Stimulated activated naive CD8-positive, alpha-beta T cell treated with anti-CD3 and anti-CD28 coated beads, Interleukin-15, amount 100 ng/mL, for 72 hours (primary cell): Measurements from ENCODE around the gene EEF2KMT.
A peak's percentile ranks its signal among the peaks of the same experiment; 100 is the strongest.
"Not testable (repeated sequence)": the region's sequence is repeated elsewhere in the genome, so short reads cannot be mapped to it uniquely, and the experiment has no call there.

ENCODE experiments used
- ATAC-seq: fragments of 150-1000 bp; cut with Tn5 transposase; 2 replicates; pipeline ENCODE4 v1.10.0; 2021; ENCODE audit warnings: mild to moderate bottlenecking, moderate library complexity
- DNase-seq, 2 donors: peaks; one replicate each; pipeline ENCODE4 v3.0.0; 2021 to 2022
- H3K27ac Mint-ChIP-seq, 2 donors: one replicate each; pipeline ENCODE4 v1.8.0; 2022; ENCODE audit warnings: mild to moderate bottlenecking in 2 of 2, mixed read lengths in 2 of 2, moderate library complexity in 2 of 2
- H3K27me3 Mint-ChIP-seq: one replicate; pipeline ENCODE4 v1.8.0; 2022; ENCODE audit warnings: mixed read lengths
- H3K4me1 Mint-ChIP-seq: one replicate; pipeline ENCODE4 v1.8.0; 2022; ENCODE audit warnings: mild to moderate bottlenecking, mixed read lengths
- H3K4me3 Mint-ChIP-seq, 2 donors: one replicate each; pipeline ENCODE4 v1.8.0; 2022; ENCODE audit warnings: mild to moderate bottlenecking in 2 of 2, mixed read lengths in 2 of 2, moderate library complexity in 1 of 2
- H3K9me3 Mint-ChIP-seq, 2 donors: one replicate each; pipeline ENCODE4 v1.8.0; 2022; ENCODE audit warnings: mixed read lengths in 2 of 2

EEF2KMT gene

DNA sequence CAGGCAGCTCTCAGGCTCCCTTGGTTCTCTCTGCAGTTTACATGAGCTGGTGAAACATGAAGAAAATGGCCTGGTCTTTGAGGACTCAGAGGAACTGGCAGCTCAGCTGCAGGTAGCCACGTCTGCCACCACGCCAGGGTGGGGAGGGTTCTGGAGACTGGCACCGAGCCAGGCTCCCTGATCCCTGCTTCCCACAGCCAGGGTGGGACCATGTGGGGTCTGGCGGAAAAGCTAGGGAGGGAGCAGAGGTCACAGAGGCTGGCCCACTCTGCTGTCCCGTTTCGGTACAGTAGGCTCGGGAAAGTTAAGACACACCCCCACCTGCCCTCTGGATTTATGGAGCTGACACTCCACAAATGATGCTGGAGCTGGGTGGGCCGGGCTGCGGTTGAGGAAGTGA is 13.9 kb downstream of the EEF2KMT start:
- H3K27me3 Mint-ChIP-seq, H3K4me1 Mint-ChIP-seq, DNase-seq, H3K27ac Mint-ChIP-seq, ATAC-seq, H3K4me3 Mint-ChIP-seq, H3K9me3 Mint-ChIP-seq: not testable (repeated sequence)

DNA sequence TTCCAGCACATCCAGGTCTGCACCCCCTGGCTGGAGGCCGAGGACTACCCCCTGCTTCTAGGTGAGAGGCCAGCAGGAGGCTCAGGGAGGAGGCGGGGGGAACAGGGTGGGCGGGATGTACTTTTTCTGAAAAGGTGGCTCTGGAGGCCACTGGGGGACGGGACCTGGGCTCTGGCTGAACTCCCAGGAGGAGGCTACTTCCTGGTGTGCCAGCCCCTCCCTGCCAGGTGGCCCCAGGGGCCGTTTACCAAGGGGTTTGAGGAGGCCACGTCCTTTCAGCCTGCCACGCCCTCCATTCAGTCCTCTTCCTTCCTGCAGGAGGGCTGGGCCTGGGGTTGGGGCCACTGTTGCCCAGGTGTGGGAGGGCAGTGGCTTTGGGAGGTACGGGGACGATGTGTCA is 16.6 kb downstream of the EEF2KMT start:
- ATAC-seq, H3K4me1 Mint-ChIP-seq, H3K4me3 Mint-ChIP-seq, H3K27me3 Mint-ChIP-seq, H3K9me3 Mint-ChIP-seq, DNase-seq, H3K27ac Mint-ChIP-seq: not testable (repeated sequence)

DNA sequence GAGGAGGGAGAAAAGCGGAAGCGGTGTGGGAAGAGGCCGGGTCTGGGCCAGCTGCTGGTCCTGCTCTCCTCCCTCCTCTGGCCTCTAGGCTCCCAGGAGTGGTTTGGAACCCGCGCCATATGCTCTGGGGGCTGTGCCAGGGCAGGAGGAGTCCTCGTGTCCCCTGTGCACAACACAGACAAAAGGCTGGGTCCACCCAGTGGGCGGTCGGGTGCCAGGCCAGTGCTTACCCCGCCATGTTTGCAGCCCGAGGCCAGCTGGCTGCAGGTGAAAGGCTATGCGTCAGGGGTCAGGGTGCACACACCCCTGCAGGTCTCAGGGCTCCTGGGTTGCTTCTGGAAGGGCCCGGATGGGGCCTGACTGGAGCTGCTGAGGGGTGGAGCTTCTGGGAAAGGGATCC is 17.1 kb downstream of the EEF2KMT start:
- H3K9me3 Mint-ChIP-seq, H3K4me1 Mint-ChIP-seq, H3K27ac Mint-ChIP-seq, DNase-seq, H3K4me3 Mint-ChIP-seq, H3K27me3 Mint-ChIP-seq, ATAC-seq: not testable (repeated sequence)

DNA sequence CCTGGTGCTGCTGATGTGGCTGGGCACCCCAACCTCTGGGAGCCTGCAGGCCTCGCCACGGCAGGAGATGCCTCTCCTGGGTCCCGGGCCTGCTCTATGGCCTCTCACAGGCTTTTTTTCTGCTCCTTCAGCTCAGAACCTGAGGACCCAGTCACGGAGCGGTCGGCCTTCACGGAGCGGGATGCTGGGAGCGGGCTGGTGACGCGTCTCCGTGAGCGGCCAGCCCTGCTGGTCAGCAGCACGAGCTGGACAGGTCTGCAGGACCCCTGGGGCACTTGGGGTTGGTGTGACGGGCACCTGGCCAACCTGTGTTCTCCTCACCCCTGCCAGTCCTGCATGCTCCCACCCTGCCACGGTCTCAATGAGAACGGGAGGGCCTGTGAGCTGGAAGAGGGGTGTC is 19.0 kb downstream of the EEF2KMT start:
- H3K27me3 Mint-ChIP-seq = no peaks in the 10 kb centered on the region
- H3K4me1 Mint-ChIP-seq = peaks cover 5% of the 10 kb centered on the region
- DNase-seq (no peak), ATAC-seq (no peak)
- H3K4me3 Mint-ChIP-seq = no peak overlapping the region
- H3K9me3 Mint-ChIP-seq = no peaks in the 10 kb centered on the region
- no peak overlapping the region for H3K27ac Mint-ChIP-seq

DNA sequence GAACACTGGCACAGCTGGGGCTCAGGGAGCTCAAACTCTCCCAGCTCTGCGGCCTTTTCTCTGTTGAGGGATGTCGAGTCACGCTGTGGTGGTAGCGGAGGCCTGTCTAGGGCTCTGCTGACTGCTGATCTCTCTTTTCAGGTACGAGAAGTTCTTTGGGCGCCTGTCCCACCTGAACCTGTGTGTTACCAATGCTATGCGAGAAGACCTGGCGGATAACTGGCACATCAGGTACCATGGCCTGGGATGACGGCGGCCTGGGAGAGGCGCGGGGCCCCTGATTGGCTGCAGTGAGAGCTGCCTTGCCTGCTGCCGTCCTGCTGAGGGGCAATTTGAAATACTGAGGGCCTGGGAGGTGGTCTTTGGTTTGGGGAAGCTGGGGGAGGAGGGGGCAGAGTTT is 20.3 kb downstream of the EEF2KMT start:
- H3K27ac Mint-ChIP-seq = peak overlapping the region in 1 of 2 donors; percentile 39
- ATAC-seq = no peak
- H3K4me3 Mint-ChIP-seq = no peak overlapping the region
- no peak for DNase-seq
- no peaks in the 10 kb centered on the region for H3K9me3 Mint-ChIP-seq
- H3K27me3 Mint-ChIP-seq = no peaks in the 10 kb centered on the region
- H3K4me1 Mint-ChIP-seq = peaks cover 17% of the 10 kb centered on the region

DNA sequence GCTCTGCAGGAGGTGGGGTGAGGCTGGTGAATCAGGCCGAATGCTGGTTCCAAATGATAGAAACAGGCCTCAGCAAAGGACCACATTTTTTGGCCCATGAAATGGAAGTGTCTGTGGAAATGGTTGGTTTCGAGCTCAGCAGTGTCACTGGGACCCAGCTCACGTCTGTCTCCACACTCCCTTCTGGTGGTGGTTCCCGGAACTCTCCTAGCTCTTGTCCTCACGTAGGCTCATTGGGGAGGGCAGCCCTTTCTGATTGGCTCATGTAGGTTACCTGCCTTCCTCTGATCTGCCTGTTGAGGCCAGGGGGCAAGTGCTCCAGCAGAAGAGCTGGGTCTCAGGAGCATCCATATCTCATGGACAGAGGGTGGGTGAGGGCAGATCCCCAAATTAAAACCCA is 22.0 kb downstream of the EEF2KMT start:
- DNase-seq = no peak

DNA sequence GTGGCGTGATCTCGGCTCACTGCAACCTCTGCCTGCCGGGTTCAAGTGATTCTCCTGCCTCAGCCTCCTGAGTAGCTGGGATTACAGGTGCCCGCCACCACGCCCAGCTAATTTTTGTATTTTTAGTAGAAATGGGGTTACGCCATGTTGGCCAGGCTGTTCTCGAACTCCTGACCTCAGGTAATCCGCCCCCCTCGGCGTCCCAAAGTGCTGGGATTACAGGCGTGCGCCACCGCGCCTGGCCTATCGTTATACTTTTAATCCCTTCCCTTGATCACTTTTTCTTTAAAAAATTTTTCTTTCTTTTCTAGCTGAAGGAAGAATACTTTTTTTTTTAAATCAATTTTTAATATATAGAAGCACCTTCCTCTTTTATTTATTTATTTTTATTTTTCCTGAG is 23.8 kb downstream of the EEF2KMT start:
- not testable (repeated sequence) for H3K27ac Mint-ChIP-seq, DNase-seq, H3K27me3 Mint-ChIP-seq, ATAC-seq, H3K4me3 Mint-ChIP-seq, H3K9me3 Mint-ChIP-seq
- peaks cover 37% of the 10 kb centered on the region for H3K4me1 Mint-ChIP-seq

More for the DNA sequence above, 22.0 kb downstream of the EEF2KMT start:
- H3K27ac Mint-ChIP-seq = no peak overlapping the region
- peaks cover 34% of the 10 kb centered on the region for H3K4me1 Mint-ChIP-seq
- H3K9me3 Mint-ChIP-seq = peaks cover 0 to 6% of the 10 kb centered on the region in 2 donors
- no peak for ATAC-seq
- H3K27me3 Mint-ChIP-seq = no peaks in the 10 kb centered on the region
- H3K4me3 Mint-ChIP-seq = no peak overlapping the region

DNA sequence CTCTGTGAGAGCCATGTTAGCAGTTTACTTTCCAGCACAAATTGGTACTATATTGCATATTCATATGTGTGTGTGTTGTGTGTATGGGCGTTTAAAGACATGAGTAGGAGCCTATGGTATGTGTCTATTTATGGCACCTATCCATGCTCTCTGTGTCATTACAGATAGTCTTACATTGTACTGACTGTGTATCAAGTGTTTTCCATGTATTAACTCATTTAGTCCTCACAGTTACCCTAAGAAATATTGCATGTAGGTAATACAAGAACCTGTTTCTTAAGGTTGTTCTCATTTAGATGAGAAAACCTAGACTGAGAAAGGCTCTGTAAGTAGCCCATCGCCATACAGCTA is 24.3 kb downstream of the EEF2KMT start:
- Mint-ChIP-seq H3K27ac (peak overlapping the region in 1 of 2 donors; percentile 91), H3K4me3 (peak overlapping the region; percentile 94 to 99), H3K4me1 (peaks cover 37% of the 10 kb centered on the region), H3K27me3 (no peaks in the 10 kb centered on the region), H3K9me3 (peaks cover 0 to 6% of the 10 kb centered on the region in 2 donors)
- ATAC-seq (no peak), DNase-seq (no peak)

DNA sequence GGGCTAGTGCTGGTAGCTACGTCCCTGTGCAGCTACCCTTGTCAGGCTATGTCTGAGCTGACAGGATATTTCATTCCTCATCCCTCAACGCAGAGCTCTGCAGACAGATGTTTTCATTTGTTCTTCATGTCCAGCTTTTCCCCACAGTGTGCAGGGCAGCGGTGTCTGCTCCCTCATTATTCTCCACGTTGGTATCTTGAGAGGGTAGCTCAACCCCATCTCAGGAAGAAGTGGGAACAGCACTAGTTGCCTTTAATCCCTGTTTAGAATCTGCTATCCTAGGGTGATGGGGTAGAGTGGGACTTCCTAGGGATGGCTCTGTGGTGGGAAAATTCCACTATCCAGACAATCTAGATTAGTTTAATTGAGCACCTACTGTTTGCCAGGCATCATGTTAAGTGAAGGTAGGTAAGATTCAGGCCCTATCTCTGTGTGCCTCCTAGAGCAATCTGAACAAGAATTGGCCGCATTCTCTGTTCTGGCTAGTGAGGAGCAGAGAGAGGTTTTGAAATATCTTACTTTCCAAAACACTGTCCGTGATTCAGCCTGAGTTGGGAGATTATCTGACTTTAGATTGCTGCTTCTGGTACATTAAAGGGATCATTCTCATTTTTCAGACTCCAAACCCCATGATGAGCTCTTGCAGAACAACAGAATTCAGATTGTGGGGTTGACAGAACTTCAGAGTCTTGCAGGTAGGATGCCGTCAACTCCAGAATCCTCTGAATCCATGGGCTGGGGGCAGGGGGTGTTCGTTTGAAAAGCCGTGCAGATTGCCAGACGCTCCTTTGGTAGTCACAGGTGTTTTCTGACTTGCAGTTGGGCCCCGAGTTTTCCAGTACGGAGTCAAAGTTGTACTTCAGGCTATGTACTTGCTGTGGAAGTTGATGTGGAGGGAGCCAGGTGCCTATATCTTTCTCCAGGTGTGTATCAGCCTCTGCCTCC is 25.0 kb downstream of the EEF2KMT start:
- DNase-seq = no peak
- peaks cover 37% of the 10 kb centered on the region for H3K4me1 Mint-ChIP-seq
- H3K27me3 Mint-ChIP-seq = no peaks in the 10 kb centered on the region
- no peak for ATAC-seq
- peak overlapping the region; percentile 93 to 100 for H3K27ac Mint-ChIP-seq
- peaks cover 0 to 6% of the 10 kb centered on the region in 2 donors for H3K9me3 Mint-ChIP-seq
- H3K4me3 Mint-ChIP-seq = peak overlapping the region; percentile 94 to 99

DNA sequence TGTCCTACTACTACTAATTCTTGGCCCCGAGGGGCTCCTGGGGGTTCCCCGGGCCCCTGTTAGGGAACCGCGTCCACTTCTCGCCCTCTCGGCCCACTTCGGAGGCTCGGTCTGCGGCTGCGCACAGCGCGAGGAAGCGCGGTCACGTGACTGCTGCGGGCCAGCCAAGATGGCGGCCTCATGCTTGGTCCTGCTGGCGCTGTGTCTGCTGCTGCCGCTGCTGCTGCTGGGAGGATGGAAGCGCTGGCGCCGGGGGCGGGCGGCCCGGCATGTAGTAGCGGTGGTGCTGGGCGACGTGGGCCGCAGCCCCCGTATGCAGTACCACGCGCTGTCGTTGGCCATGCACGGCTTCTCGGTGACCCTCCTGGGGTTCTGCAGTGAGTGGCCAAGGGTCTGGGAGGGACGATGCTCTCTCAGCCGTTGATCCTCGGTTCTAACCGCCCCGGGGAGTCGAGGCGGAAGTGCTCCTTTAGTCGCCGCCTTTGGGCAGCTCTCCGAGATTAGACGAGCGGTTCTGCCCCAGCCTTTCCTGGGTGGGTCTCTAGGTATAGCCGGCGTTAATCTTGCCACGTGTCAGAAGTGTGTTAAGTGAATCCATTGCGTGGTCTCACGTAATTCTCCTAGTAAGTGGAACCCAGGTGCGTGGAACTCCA is 25.8 kb downstream of the EEF2KMT start, which contains the start of gene ALG1:
Gene ALG1 (plus strand): TSS at position 163 of the 653 bp plus-strand sequence. CDS start 7 bp downstream, at position 170.
- ATAC-seq = peak; percentile 92
- Mint-ChIP-seq H3K27ac (peak within 1 kb of the TSS; percentile 93 to 100), H3K27me3 (no peaks in the 10 kb centered on the region)

DNA sequence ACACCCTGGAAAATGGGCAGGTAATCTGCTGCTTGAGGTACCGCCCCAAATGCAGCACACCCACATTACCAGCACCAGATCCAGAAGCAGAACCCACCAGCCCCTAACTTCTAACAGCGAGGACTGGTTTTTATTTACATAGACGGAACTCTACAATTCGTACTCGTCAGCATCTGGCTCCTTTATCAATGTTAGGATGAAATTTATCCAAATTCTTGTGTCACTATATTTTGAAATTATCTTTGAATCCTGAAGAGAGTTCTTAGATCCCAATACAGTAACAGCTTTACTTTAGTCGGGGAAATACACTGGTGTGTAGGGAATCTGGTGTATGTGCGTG is 26.3 kb downstream of the EEF2KMT start:
- H3K4me3 Mint-ChIP-seq = peak overlapping the region; percentile 94 to 99
- DNase-seq (no peak), ATAC-seq (no peak)
- peaks cover 37% of the 10 kb centered on the region for H3K4me1 Mint-ChIP-seq
- peaks cover 0 to 6% of the 10 kb centered on the region in 2 donors for H3K9me3 Mint-ChIP-seq
- no peaks in the 10 kb centered on the region for H3K27me3 Mint-ChIP-seq
- peak overlapping the region; percentile 93 to 100 for H3K27ac Mint-ChIP-seq

More for the DNA sequence above, 25.8 kb downstream of the EEF2KMT start, which contains the start of gene ALG1:
- Mint-ChIP-seq H3K4me3 (peak within 1 kb of the TSS; percentile 94 to 99), H3K4me1 (peaks cover 37% of the 10 kb centered on the region), H3K9me3 (peaks cover 0 to 6% of the 10 kb centered on the region in 2 donors)
- DNase-seq = peak; percentile 85 to 92

DNA sequence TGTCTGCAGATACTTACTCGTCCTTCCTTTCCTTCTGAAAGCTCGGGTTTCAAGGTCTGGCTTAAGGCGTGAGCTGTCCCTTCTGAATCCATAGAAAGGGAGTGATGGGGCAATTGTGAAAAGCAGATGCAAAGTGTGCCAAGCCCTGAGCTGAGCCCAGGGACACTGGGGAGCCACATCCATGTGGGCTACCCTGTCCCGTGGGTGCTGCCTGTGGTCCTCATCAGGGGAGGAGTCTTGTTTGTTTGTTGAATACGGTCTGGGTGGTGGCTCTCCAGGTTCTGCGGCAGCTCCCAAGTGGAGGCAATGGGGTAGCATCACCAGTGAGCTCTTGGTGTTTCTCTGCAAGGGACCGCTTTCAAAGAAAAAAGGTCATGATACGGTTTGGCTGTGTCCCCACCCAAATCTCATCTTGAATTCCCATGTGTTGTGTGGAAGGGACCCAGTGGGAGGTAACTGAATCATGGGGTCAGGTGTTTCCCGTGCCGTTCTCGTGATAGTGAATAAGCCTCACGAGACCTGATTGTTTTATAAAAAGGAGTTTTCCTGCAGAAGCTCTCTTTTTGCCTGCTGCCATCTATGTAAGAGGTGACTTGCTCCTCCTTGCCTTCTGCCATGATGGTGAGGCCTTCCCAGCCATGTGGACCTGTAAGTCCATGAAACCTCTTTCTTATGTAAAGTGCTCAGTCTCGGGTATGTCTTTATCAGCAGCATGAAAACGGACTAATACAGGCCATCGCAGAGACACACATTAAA is 27.0 kb downstream of the EEF2KMT start:
- peaks cover 37% of the 10 kb centered on the region for H3K4me1 Mint-ChIP-seq
- H3K27ac Mint-ChIP-seq = peak overlapping the region; percentile 31 to 34
- DNase-seq = no peak
- H3K27me3 Mint-ChIP-seq = no peaks in the 10 kb centered on the region
- H3K9me3 Mint-ChIP-seq = peaks cover 0 to 6% of the 10 kb centered on the region in 2 donors
- H3K4me3 Mint-ChIP-seq = peak overlapping the region; percentile 94 to 99
- ATAC-seq = no peak

DNA sequence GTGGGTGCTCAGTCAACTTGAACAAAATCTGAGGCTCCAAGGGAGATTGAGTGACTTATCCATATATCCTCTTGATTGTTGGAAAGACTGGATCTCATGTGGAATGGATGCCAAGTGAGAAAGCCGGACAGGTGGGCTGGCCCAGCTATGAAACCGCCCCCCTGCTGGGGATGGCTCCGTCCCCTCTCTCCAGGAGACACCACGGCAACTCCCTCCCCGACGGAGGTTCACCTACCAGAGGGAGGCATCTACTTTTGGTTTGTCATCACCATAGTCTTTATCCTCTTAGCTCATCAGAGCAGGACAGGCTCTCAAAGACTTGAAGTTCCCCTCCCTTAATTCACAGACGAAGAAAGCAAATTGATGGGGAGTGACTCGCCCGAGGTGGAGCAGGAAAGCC is 27.7 kb downstream of the EEF2KMT start:
- DNase-seq = no peak
- ATAC-seq = no peak
- Mint-ChIP-seq H3K4me1 (peaks cover 32% of the 10 kb centered on the region), H3K9me3 (peaks cover 0 to 6% of the 10 kb centered on the region in 2 donors), H3K27ac (peak overlapping the region in 1 of 2 donors; percentile 63), H3K27me3 (no peaks in the 10 kb centered on the region), H3K4me3 (no peak overlapping the region)

DNA sequence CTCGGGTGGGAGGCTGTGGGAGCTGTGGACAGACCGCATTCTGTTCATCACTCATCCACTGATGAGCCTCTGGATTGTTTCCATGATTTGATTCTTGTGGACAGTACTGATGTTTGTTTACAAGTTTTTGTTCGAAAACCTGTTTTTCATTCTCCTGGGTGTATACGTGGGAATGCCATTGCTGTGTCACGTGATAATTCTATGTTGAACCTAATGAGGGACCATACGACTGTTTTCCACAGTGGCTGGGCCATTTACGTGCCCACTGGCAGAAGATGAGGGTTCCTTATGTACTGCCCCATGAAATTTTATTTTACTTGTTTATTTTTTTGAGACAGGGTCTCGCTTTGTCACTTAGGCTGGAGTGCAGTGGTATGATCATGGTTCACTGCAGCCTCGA is 28.5 kb downstream of the EEF2KMT start:
- H3K4me3 Mint-ChIP-seq = no peak overlapping the region
- ATAC-seq (no peak), DNase-seq (no peak)
- peaks cover 0 to 6% of the 10 kb centered on the region in 2 donors for H3K9me3 Mint-ChIP-seq
- H3K27ac Mint-ChIP-seq = no peak overlapping the region
- no peaks in the 10 kb centered on the region for H3K27me3 Mint-ChIP-seq
- H3K4me1 Mint-ChIP-seq = peaks cover 32% of the 10 kb centered on the region

DNA sequence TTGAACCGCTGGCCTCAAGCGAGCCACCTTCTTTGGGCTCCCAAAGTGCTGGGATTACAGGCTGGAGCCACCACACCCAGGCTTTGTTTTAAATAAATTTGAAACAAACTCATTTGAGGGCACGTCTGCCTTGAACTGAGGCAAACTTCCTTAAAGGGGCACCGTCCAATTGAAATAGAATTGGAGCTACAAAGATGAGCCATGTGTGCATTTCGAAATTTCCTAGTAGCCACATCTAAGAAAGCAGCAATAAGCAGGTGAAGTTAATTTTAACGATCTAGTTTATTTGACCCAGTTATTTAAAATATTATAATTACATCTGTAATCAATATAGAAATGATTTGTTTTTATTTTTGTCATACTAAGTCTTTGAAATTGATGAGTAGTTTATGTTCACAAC is 31.1 kb downstream of the EEF2KMT start:
- no peak for DNase-seq
- H3K27me3 Mint-ChIP-seq = no peaks in the 10 kb centered on the region
- peaks cover 12% of the 10 kb centered on the region for H3K4me1 Mint-ChIP-seq
- peaks cover 0 to 6% of the 10 kb centered on the region in 2 donors for H3K9me3 Mint-ChIP-seq
- H3K4me3 Mint-ChIP-seq = no peak overlapping the region
- H3K27ac Mint-ChIP-seq = no peak overlapping the region
- ATAC-seq = no peak
